Kidney (tissue), 22 donors: ENCODE measurements around the gene GDPD5. TPM values are rescaled to one million over a fixed set of nuclear protein-coding genes. Genes with fewer than 3 reads are reported as not detected.

ENCODE experiments used
- DNase-seq, 5 donors: peaks; one replicate each; pipeline ENCODE4 v3.0.0-alpha.2; 2013 to 2020
- FAIRE-seq: peaks from 2 replicates; lab custom pipeline; 2012; peaks lifted over from hg19 to GRCh38; lab: Jason Lieb, UNC
- H3K27ac ChIP-seq, 2 donors: one replicate each; pipeline ENCODE4 v1.7.0; 2013; ENCODE audit warnings: low read depth in 2 of 2, low read length in 2 of 2, inconsistent platforms in 1 of 2
- H3K27me3 ChIP-seq: one replicate; pipeline ENCODE4 v1.7.1; 2013; ENCODE audit warnings: low read length, inconsistent platforms; ENCODE audit not compliant: control insufficient read depth, insufficient read depth
- H3K36me3 ChIP-seq, 3 donors: one replicate each; pipeline versions ENCODE4 v1.7.0 to v1.7.1; 2013; ENCODE audit warnings: low read length in 3 of 3, control low read depth in 1 of 3, inconsistent platforms in 1 of 3; ENCODE audit not compliant: insufficient read depth in 3 of 3, control insufficient read depth in 2 of 3
- H3K4me1 ChIP-seq, 3 donors: one replicate each; pipeline versions ENCODE4 v1.7.0 to v1.7.1; 2013; ENCODE audit warnings: low read length in 3 of 3, inconsistent platforms in 1 of 3, low read depth in 1 of 3; ENCODE audit not compliant: control insufficient read depth in 2 of 3, insufficient read depth in 2 of 3
- H3K4me3 ChIP-seq, 3 donors: one replicate each; pipeline versions ENCODE4 v1.7.0 to v1.8.1; 2013; ENCODE audit warnings: low read length in 3 of 3, control low read depth in 1 of 3, inconsistent platforms in 1 of 3
- H3K9ac ChIP-seq, 3 donors: one replicate each; pipeline versions ENCODE4 v1.7.0 to v1.7.1; 2013; ENCODE audit warnings: low read length in 3 of 3, control low read depth in 1 of 3, inconsistent platforms in 1 of 3
- H3K9me3 ChIP-seq, 3 donors: one replicate each; pipeline versions ENCODE4 v1.7.0 to v1.7.1; 2013; ENCODE audit warnings: low read length in 3 of 3, control low read depth in 1 of 3, inconsistent platforms in 1 of 3; ENCODE audit not compliant: control insufficient read depth in 2 of 3, insufficient read depth in 1 of 3
- intact Hi-C: fragments of 100-400 bp; cut with DNase I; formaldehyde crosslinking; loops from one replicate; pipeline ENCODE4 v1.11.1; 2022
- long read RNA-seq, 10 donors: library from polyadenylated mRNA in 1 of 10; unstranded in 1 of 10; transcript quantifications; one replicate each; pipeline ENCODE4 v2.0.0 and lab custom pipeline, GENCODE V29; 2021 to 2026
- polyA plus RNA-seq: library from polyadenylated mRNA; stranded (reverse); fragments of 350-450 nt; fragmentation: Illumina TruSeq; extraction: RNeasy Lipid Tissue Mini Kit (QIAGEN cat#74804); gene quantifications from one replicate; pipeline ENCODE4 v1.2.3, GENCODE V29; 2014; ENCODE audit warnings: low read depth, low replicate concordance; ENCODE audit not compliant: insufficient read depth
- total RNA-seq: library from RNA; stranded (reverse); fragmentation: NEBNext Ultra II Directional; extraction: Animal tissue kit (Norgen Biotek cat#: 25700); gene quantifications from one replicate; pipeline ENCODE4 v1.2.1, GENCODE V29; 2021
- TF ChIP-seq, protein P1 (sequence below): IDR thresholded peaks from 3 replicates; pipeline ENCODE4 v1.5.1; 2012; ENCODE audit warnings: mild to moderate bottlenecking, moderate library complexity, borderline replicate concordance; ENCODE audit not compliant: insufficient read depth; ENCODE audit errors: extremely low read depth
- donor health status: control.
- donor health status: control.
- donor health status: control.
- donor health status: control.
- donor health status: control.
- donor health status: DM: yes; HTN: yes; CAD: no.
- donor health status: Normal renal cell carcinoma (clear cell type).

The GDPD5 gene
- total RNA-seq (11.4 TPM), polyA plus RNA-seq (3.9 TPM)
- long read RNA-seq, donor 1, result 0 reads
- long read RNA-seq, donor 2, result 0 reads
- long read RNA-seq, donor 3, partial matches to known transcripts, result 0 of 1 reads
- long read RNA-seq, donor 3, other reads (novel, unspliced or antisense), result 0 of 1 reads
- long read RNA-seq, donor 4, result 0 reads
- long read RNA-seq, donor 5, result 0 reads
- long read RNA-seq, donor 6, result 0 reads
- long read RNA-seq, donor 7, partial matches to known transcripts, result 1 of 7 reads
- long read RNA-seq, donor 7, other reads (novel, unspliced or antisense), result 3 of 7 reads
- long read RNA-seq, donor 8, partial matches to known transcripts, result 0 of 1 reads
- long read RNA-seq, donor 8, other reads (novel, unspliced or antisense), result 0 of 1 reads
- long read RNA-seq, donor 9, partial matches to known transcripts, result 0 of 1 reads
- long read RNA-seq, donor 9, other reads (novel, unspliced or antisense), result 0 of 1 reads
- long read RNA-seq, donor 10, partial matches to known transcripts, result 0 of 2 reads
- long read RNA-seq, donor 10, other reads (novel, unspliced or antisense), result 0 of 2 reads

DNA sequence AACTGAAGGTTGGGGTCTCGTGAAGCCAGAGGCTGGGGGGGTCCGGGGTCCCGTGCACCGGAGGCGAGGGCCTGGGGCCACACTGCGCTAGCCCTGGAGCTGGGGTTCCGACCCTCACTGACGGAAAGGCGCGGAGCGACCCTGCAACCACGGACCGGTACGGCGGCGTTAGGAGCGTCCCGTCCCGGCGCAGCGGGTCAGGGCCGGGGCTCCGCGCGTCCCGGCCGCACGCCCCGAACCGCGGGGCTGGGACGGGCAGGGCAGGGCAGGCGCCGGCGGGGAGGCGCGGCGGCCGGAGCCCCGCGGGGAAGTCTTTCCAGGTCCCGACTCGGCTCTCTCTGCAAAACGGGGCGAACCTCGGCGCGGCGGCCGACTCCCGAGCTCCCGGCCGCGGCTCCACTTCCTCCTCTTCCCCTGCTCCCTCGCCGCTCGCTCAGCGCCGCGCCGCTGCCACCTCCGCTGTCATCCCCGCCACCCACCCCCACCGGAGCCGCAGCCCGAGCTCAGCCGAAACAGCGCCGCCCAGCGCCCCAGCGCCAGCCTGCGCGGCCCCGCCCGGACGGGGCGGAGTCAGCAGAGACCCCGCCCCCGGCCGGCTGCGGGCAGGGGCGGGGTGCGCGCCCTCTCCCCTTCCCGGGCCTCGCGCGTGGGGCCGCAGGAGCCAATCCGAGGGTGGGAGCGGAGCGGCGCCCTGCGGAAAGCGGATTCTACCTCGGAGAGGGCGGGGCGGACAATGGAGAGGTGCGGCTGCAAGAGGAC is at the start of gene GDPD5:
GDPD5 (minus strand) TSS at position 509 of the 759 bp plus-strand sequence. CDS start 48,206 bp downstream, outside the sequence.
- FAIRE-seq (no peak), DNase-seq (peak; percentile 88 to 94 (median 93))
- H3K9me3 ChIP-seq, result no peaks in the 10 kb centered on the region
- H3K4me1 ChIP-seq, result peaks cover 0 to 3% (median 0%) of the 10 kb centered on the region in 3 donors
- intact Hi-C loops, result no loop called here
- TF ChIP-seq, protein P1, sequence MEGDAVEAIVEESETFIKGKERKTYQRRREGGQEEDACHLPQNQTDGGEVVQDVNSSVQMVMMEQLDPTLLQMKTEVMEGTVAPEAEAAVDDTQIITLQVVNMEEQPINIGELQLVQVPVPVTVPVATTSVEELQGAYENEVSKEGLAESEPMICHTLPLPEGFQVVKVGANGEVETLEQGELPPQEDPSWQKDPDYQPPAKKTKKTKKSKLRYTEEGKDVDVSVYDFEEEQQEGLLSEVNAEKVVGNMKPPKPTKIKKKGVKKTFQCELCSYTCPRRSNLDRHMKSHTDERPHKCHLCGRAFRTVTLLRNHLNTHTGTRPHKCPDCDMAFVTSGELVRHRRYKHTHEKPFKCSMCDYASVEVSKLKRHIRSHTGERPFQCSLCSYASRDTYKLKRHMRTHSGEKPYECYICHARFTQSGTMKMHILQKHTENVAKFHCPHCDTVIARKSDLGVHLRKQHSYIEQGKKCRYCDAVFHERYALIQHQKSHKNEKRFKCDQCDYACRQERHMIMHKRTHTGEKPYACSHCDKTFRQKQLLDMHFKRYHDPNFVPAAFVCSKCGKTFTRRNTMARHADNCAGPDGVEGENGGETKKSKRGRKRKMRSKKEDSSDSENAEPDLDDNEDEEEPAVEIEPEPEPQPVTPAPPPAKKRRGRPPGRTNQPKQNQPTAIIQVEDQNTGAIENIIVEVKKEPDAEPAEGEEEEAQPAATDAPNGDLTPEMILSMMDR, result peak; percentile 66
- peaks cover 8% of the 10 kb centered on the region for H3K27me3 ChIP-seq
- H3K36me3 ChIP-seq, result no peaks in the 10 kb centered on the region
- H3K9ac ChIP-seq, result peak within 1 kb of the TSS; percentile 34 to 63 (median 39)
- H3K4me3 ChIP-seq, result peak within 1 kb of the TSS; percentile 51 to 61 (median 53)
- H3K27ac ChIP-seq, result no peak within 1 kb of the TSS

DNA sequence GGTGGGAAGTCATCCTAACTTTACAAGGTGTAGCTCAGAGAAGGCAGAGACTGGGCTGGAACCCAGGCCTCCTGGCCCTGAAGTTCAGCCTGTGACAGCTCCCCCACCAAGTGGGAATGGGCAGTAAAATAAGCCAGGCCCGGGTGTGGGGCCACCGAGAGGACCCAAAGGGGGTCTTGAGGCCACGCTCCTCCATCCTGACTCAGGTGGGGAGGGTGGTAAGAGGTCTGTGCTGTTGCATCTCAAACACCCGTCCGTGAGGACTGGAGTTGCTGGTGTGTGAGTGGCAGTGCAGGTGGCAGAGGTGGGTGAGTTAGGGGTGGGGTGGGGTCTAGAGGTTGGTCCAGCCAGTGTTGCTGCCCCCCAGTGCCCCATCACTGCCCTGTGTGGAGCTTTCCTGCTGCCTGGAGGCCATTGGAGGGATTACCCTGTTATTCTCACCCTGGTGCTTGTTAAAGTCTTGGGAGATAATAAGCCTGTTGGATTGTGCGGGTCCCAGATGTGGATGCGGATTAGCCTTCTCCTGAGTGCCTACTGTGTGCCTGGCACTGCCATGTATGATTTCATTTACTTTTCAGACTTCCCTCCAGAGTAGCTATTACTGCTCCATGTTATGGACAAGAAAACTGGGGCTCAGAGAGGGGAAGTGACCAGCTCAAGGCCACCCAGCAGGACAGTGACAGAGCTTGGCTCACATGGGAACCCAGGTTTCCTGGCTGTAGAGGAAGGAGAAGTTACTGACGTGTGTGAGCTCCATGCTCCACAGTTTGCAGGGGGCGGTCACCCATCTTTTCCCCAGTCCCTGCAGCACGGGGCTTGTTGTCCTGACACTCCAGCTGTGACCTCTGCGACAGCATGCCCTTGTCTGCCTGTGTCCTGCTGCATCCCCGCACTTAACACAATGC is 49.2 kb upstream of the GDPD5 start:
- H3K27me3 ChIP-seq, result no peaks in the 10 kb centered on the region
- intact Hi-C loops, result no loop called here
- H3K4me3 ChIP-seq, result no peak overlapping the region
- no peak overlapping the region for H3K27ac ChIP-seq
- peaks cover 0 to 32% (median 27%) of the 10 kb centered on the region in 3 donors for H3K36me3 ChIP-seq
- TF ChIP-seq, protein P1, result peak; percentile 18
- H3K9me3 ChIP-seq, result no peaks in the 10 kb centered on the region
- H3K9ac ChIP-seq, result no peak overlapping the region
- FAIRE-seq (no peak), DNase-seq (no peak)
- peaks cover 0 to 9% (median 0%) of the 10 kb centered on the region in 3 donors for H3K4me1 ChIP-seq

DNA sequence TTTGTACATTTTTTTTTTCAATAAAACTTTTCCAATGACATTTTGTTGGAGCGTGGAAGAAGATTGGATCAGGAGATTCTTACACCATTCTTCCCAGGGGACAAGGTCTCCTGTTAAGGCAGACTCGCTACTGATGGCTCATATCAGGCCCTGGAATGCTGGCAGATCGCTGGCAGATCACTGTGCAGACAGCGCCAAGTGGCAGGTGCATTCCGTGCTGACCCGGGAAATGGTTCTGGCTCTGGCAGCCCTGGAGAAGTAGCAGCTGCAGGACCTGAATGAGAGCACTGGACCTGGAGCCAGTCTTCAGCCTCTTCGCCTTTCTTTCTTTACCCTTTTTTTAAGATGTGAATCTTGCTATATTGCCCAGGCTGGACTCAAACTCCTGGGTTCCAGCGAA is 47.0 kb upstream of the GDPD5 start:
- DNase-seq, result no peak
- H3K27ac ChIP-seq, result no peak overlapping the region
- no peak overlapping the region for H3K4me3 ChIP-seq
- TF ChIP-seq, protein P1, result no peak
- H3K9me3 ChIP-seq, result no peaks in the 10 kb centered on the region
- intact Hi-C loops, result no loop called here
- peaks cover 2 to 52% (median 44%) of the 10 kb centered on the region in 3 donors for H3K36me3 ChIP-seq
- H3K27me3 ChIP-seq, result no peaks in the 10 kb centered on the region
- FAIRE-seq, result no peak
- peaks cover 0 to 11% (median 4%) of the 10 kb centered on the region in 3 donors for H3K4me1 ChIP-seq
- H3K9ac ChIP-seq, result no peak overlapping the region
